Measurements from ENCODE around the gene NUP205. TPM values are rescaled to one million over a fixed set of nuclear protein-coding genes. Genes with fewer than 3 reads are reported as not detected.

The NUP205 gene
- total and polyA plus RNA-seq, 10 donors, result 29.8 to 55.5 (median 44.8) TPM

GRCh38 chr7:135662373-135663114 is 104.8 kb downstream of the NUP205 start, which contains the start of gene STMP1:
Gene STMP1 (plus strand): TSS chr7:135662514.
- H3K4me3 ChIP-seq, result peak within 1 kb of the TSS; percentile 71 to 100 (median 92)
- no peaks in the 10 kb centered on the region for H3K9me3 ChIP-seq
- peak within 1 kb of the TSS; percentile 82 to 92 (median 88) for H3K27ac ChIP-seq
- TF ChIP-seq, protein P1, sequence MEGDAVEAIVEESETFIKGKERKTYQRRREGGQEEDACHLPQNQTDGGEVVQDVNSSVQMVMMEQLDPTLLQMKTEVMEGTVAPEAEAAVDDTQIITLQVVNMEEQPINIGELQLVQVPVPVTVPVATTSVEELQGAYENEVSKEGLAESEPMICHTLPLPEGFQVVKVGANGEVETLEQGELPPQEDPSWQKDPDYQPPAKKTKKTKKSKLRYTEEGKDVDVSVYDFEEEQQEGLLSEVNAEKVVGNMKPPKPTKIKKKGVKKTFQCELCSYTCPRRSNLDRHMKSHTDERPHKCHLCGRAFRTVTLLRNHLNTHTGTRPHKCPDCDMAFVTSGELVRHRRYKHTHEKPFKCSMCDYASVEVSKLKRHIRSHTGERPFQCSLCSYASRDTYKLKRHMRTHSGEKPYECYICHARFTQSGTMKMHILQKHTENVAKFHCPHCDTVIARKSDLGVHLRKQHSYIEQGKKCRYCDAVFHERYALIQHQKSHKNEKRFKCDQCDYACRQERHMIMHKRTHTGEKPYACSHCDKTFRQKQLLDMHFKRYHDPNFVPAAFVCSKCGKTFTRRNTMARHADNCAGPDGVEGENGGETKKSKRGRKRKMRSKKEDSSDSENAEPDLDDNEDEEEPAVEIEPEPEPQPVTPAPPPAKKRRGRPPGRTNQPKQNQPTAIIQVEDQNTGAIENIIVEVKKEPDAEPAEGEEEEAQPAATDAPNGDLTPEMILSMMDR (IDR thresholded peaks at IDR 0.05 in 8 of 11, conservative IDR thresholded peaks at IDR 0.05 in 3 of 11), result peak in 9 of 11 experiments; percentile 81 to 97 (median 87)
- peak in 2 of 3 donors; percentile 48 to 74 for TF ChIP-seq POLR2A (IDR thresholded peaks at IDR 0.05)
- TF ChIP-seq POLR2AphosphoS5 (IDR thresholded peaks at IDR 0.05), result peak; percentile 97 to 99 (median 98)
- peaks cover 16 to 59% (median 41%) of the 10 kb centered on the region in 6 donors for H3K4me1 ChIP-seq
- WGBS, 5 donors, result 0 to 1% (median 1%) methylated on average over 27 to 60 of the region's 60 CpGs
- peaks cover 0 to 9% (median 0%) of the 10 kb centered on the region in 6 donors for H3K36me3 ChIP-seq
- no peaks in the 10 kb centered on the region for H3K27me3 ChIP-seq (replicated peaks in 1 of 7)
- peak; percentile 99 for DNase-seq
- intact Hi-C loops (cut with DNase I; ENCODE audit: low total_unique reads), result no loop called here

GRCh38 chr7:135664046-135664589 is 106.4 kb downstream of the NUP205 start:
- WGBS, 5 donors, result 78 to 91% (median 87%) methylated on average over 3 of the region's 3 CpGs

GRCh38 chr7:135665042-135665441 is 107.3 kb downstream of the NUP205 start:
- Histone ChIP-seq H3K27ac (peak overlapping the region in 1 of 8 donors; percentile 13), H3K4me1 (peaks cover 16 to 66% (median 42%) of the 10 kb centered on the region in 6 donors), H3K36me3 (peaks cover 0 to 21% (median 0%) of the 10 kb centered on the region in 6 donors), H3K27me3 (replicated peaks in 1 of 7) (no peaks in the 10 kb centered on the region), H3K9me3 (no peaks in the 10 kb centered on the region), H3K4me3 (no peak overlapping the region)
- intact Hi-C loops (cut with DNase I; ENCODE audit: low total_unique reads), result no loop called here
- 54 to 68% (median 58%) methylated on average over 3 of the region's 3 CpGs for WGBS, 5 donors
- DNase-seq, result no peak
- TF ChIP-seq, protein P1 (IDR thresholded peaks at IDR 0.05 in 8 of 11, conservative IDR thresholded peaks at IDR 0.05 in 3 of 11), result no peak
- TF ChIP-seq POLR2A (IDR thresholded peaks at IDR 0.05) (no peak), POLR2AphosphoS5 (IDR thresholded peaks at IDR 0.05) (no peak)

More at GRCh38 chr7:135664046-135664589, 106.4 kb downstream of the NUP205 start:
- H3K9me3 ChIP-seq, result no peaks in the 10 kb centered on the region
- intact Hi-C loops (cut with DNase I; ENCODE audit: low total_unique reads), result no loop called here
- no peaks in the 10 kb centered on the region for H3K27me3 ChIP-seq (replicated peaks in 1 of 7)
- DNase-seq, result no peak
- H3K27ac ChIP-seq, result peak overlapping the region in 2 of 8 donors; percentile 13 to 90
- peak overlapping the region in 1 of 8 donors; percentile 91 for H3K4me3 ChIP-seq
- peaks cover 0 to 20% (median 0%) of the 10 kb centered on the region in 6 donors for H3K36me3 ChIP-seq
- H3K4me1 ChIP-seq, result peaks cover 16 to 59% (median 41%) of the 10 kb centered on the region in 6 donors
- TF ChIP-seq POLR2A (IDR thresholded peaks at IDR 0.05) (no peak), POLR2AphosphoS5 (IDR thresholded peaks at IDR 0.05) (no peak)
- TF ChIP-seq, protein P1 (IDR thresholded peaks at IDR 0.05 in 8 of 11, conservative IDR thresholded peaks at IDR 0.05 in 3 of 11), result no peak

DNA sequence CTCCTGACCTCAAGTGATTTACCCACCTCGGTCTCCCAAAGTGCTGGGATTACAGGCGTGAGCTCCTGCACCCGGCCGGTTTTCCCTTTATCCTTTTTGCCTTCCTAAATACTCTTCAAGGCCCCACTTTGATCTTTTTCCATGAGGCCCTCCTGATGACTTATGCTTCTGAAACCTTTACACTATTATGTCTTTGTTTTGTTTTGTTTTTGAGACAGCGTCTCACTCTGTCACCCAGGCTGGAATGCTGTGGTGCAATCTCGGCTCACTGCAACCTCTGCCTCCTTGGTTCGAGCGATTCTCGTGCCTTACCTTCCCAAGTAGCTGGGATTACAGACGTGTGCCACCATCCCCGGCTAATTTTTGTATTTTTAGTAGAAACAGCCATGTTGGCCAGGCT is 108.4 kb downstream of the NUP205 start:
- Histone ChIP-seq H3K4me1 (peaks cover 16 to 74% (median 43%) of the 10 kb centered on the region in 6 donors), H3K27me3 (replicated peaks in 1 of 7) (no peaks in the 10 kb centered on the region), H3K36me3 (peaks cover 0 to 21% (median 0%) of the 10 kb centered on the region in 6 donors), H3K9me3 (no peaks in the 10 kb centered on the region), H3K27ac (peak overlapping the region in 2 of 8 donors; percentile 4 to 15), H3K4me3 (no peak overlapping the region)
- intact Hi-C loops (cut with DNase I; ENCODE audit: low total_unique reads), result no loop called here
- 90 to 96% (median 93%) methylated on average over 11 of the region's 11 CpGs for WGBS, 5 donors
- TF ChIP-seq, protein P1 (IDR thresholded peaks at IDR 0.05 in 8 of 11, conservative IDR thresholded peaks at IDR 0.05 in 3 of 11), result no peak
- TF ChIP-seq POLR2AphosphoS5 (IDR thresholded peaks at IDR 0.05) (no peak), POLR2A (IDR thresholded peaks at IDR 0.05) (no peak)
- no peak for DNase-seq
